Nephron (organoid): ENCODE results near the gene LCE3A.
"Not testable (repeated sequence)": the region's sequence is repeated elsewhere in the genome, so short reads cannot be mapped to it uniquely, and the experiment has no call there.

Experiments
- H3K27ac Mint-ChIP-seq, 3 experiments: 2 replicates each; pipeline ENCODE4 v1.8.0; 2020; ENCODE audit warnings: mixed read lengths in 3 of 3, mild to moderate bottlenecking in 2 of 3, moderate library complexity in 1 of 3
- H3K27me3 Mint-ChIP-seq: 2 replicates; pipeline ENCODE4 v1.8.0; 2021; ENCODE audit warnings: low read depth, mild to moderate bottlenecking, moderate library complexity, mixed read lengths
- H3K36me3 Mint-ChIP-seq: 2 replicates; pipeline ENCODE4 v1.8.0; 2020; ENCODE audit warnings: low read depth, mixed read lengths
- H3K4me1 Mint-ChIP-seq: 2 replicates; pipeline ENCODE4 v1.8.0; 2020; ENCODE audit warnings: mixed read lengths
- H3K4me3 Mint-ChIP-seq, 3 experiments: 2 replicates each; pipeline ENCODE4 v1.8.0; 2020; ENCODE audit warnings: mild to moderate bottlenecking in 3 of 3, mixed read lengths in 3 of 3, moderate library complexity in 2 of 3
- H3K9me3 Mint-ChIP-seq: 2 replicates; pipeline ENCODE4 v1.8.0; 2020; ENCODE audit warnings: mixed read lengths
- TF ChIP-seq, protein P1 (sequence below), 3 experiments: fragments of 200-600 bp; sonication (generic); IDR thresholded peaks; one replicate each; pipeline ENCODE4 v1.5.0; 2021; ENCODE audit warnings: antibody characterized with exemption in 3 of 3; ENCODE audit not compliant: unreplicated experiment in 3 of 3

The LCE3A gene, protein sequence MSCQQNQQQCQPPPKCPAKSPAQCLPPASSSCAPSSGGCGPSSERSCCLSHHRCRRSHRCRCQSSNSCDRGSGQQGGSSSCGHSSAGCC

DNA sequence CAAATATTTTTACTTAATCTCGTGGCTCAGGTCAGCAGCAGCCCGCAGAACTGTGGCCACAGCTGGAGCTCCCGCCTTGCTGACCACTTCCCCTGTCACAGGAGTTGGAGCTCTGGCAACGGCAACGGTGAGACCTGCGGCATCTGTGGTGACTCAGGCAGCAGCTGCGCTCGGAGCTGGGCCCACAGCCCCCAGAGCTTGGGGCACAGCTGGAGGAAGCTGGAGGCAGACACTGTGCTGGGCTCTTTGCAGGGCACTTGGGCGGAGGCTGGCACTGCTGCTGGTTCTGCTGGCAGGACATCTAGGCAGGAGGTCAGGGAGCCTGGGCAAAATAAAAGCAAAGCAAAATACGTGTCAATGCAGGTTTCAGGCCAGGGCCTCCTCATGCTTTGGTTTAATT is at the start of gene LCE3A:
Gene LCE3A (minus strand): TSS at position 301 of the 400 bp plus-strand sequence. CDS start 0 bp downstream, at position 301.
- no peaks in the 10 kb centered on the region for H3K27me3 Mint-ChIP-seq
- H3K27ac Mint-ChIP-seq: no peak within 1 kb of the TSS
- no peak within 1 kb of the TSS for H3K4me3 Mint-ChIP-seq
- peaks cover 58% of the 10 kb centered on the region for H3K9me3 Mint-ChIP-seq
- H3K4me1 Mint-ChIP-seq: no peaks in the 10 kb centered on the region
- H3K36me3 Mint-ChIP-seq: no peaks in the 10 kb centered on the region
- TF ChIP-seq, protein P1, sequence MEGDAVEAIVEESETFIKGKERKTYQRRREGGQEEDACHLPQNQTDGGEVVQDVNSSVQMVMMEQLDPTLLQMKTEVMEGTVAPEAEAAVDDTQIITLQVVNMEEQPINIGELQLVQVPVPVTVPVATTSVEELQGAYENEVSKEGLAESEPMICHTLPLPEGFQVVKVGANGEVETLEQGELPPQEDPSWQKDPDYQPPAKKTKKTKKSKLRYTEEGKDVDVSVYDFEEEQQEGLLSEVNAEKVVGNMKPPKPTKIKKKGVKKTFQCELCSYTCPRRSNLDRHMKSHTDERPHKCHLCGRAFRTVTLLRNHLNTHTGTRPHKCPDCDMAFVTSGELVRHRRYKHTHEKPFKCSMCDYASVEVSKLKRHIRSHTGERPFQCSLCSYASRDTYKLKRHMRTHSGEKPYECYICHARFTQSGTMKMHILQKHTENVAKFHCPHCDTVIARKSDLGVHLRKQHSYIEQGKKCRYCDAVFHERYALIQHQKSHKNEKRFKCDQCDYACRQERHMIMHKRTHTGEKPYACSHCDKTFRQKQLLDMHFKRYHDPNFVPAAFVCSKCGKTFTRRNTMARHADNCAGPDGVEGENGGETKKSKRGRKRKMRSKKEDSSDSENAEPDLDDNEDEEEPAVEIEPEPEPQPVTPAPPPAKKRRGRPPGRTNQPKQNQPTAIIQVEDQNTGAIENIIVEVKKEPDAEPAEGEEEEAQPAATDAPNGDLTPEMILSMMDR (IDR thresholded peaks at IDR 0.05; ENCODE audit: unreplicated experiment in 3 of 3): no peak

DNA sequence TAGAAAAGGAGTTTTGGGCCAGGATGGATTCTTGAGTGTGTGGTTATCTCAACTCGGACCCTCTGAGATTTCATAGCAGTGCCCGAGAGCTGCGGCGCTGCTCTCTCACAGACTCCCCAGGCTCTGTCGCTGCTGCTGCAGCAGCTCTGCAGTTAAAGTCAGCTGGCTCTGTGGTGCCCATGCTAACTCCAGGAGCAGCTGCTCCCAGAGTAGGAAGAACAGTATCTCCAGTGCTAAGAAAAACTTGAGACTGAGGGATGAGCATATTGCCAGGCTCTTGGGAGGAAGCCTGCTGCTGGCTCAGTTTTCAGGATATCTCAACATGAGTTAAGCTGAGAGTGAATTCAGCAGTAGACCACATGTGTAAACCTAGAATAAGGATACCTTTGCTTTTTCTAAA is 44.7 kb upstream of the LCE3A start:
- H3K36me3 Mint-ChIP-seq: no peaks in the 10 kb centered on the region
- no peak overlapping the region for H3K4me3 Mint-ChIP-seq
- no peaks in the 10 kb centered on the region for H3K4me1 Mint-ChIP-seq
- no peak overlapping the region for H3K27ac Mint-ChIP-seq
- TF ChIP-seq, protein P1 (IDR thresholded peaks at IDR 0.05; ENCODE audit: unreplicated experiment in 3 of 3): no peak
- H3K9me3 Mint-ChIP-seq: peaks cover 34% of the 10 kb centered on the region
- no peaks in the 10 kb centered on the region for H3K27me3 Mint-ChIP-seq

DNA sequence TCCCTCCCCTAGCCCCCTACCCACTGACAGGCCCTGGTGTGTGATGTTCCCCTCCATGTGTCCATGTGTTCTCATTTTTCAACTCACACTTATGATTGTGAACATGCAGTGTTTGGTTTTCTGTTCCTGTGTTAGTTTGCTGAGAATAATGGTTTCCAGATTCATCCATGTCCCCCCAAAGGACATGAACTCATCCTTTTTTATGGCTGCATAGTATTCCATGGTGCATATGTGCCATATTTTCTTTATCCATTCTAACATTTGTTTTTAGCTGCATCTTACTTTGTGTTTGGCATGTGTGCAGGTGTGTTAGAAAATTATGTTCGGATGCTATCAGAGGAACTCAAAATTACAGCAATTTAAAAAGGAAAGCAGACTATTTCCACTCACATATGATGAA is 43.3 kb upstream of the LCE3A start:
- H3K27ac Mint-ChIP-seq, H3K4me1 Mint-ChIP-seq, H3K36me3 Mint-ChIP-seq, H3K4me3 Mint-ChIP-seq, H3K27me3 Mint-ChIP-seq: not testable (repeated sequence)
- H3K9me3 Mint-ChIP-seq: peaks cover 34% of the 10 kb centered on the region

- no peaks in the 10 kb centered on the region for H3K27me3 Mint-ChIP-seq
- H3K4me1 Mint-ChIP-seq: no peaks in the 10 kb centered on the region
- H3K27ac Mint-ChIP-seq: no peak within 1 kb of the TSS
- TF ChIP-seq, protein P1 (IDR thresholded peaks at IDR 0.05; ENCODE audit: unreplicated experiment in 3 of 3): no peak
- H3K36me3 Mint-ChIP-seq: no peaks in the 10 kb centered on the region
- H3K4me3 Mint-ChIP-seq: no peak within 1 kb of the TSS
- H3K9me3 Mint-ChIP-seq: peaks cover 30% of the 10 kb centered on the region
These were observed 40.2 kb upstream of the LCE3A start, which contains the start of gene LCE2D for GRCh38 chr1:152663098-152663497. Gene LCE2D (plus strand): TSS chr1:152663380. CDS start chr1:152664106, 726 bp downstream.

DNA sequence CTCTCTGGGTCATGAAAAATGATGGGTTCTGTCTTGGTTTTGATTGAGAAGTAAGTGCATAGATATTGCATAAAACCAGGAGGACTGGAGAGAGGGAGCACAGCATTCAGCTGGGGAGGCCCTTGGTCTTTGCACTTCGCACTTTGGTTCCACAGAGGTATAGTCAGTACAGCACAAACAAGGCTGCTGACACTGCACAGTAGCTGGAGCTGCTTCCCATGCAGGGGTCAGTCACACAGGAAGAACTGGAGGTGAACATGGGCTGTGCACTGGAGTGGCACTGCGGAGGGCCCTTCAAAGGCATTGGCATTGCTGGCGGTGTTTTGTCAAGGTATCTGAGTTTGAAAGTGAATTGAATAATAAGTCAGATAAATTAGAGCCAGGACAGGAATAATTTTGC is 35.7 kb upstream of the LCE3A start:
- Mint-ChIP-seq H3K4me3 (no peak overlapping the region), H3K9me3 (peaks cover 25% of the 10 kb centered on the region), H3K27ac (no peak overlapping the region), H3K27me3 (no peaks in the 10 kb centered on the region), H3K4me1 (no peaks in the 10 kb centered on the region), H3K36me3 (no peaks in the 10 kb centered on the region)
- TF ChIP-seq, protein P1 (IDR thresholded peaks at IDR 0.05; ENCODE audit: unreplicated experiment in 3 of 3): no peak

GRCh38 chr1:152657677-152658076 is 34.8 kb upstream of the LCE3A start:
- H3K27me3 Mint-ChIP-seq: no peaks in the 10 kb centered on the region
- TF ChIP-seq, protein P1 (IDR thresholded peaks at IDR 0.05; ENCODE audit: unreplicated experiment in 3 of 3): no peak
- peaks cover 26% of the 10 kb centered on the region for H3K9me3 Mint-ChIP-seq
- no peaks in the 10 kb centered on the region for H3K36me3 Mint-ChIP-seq
- no peak overlapping the region for H3K4me3 Mint-ChIP-seq
- no peaks in the 10 kb centered on the region for H3K4me1 Mint-ChIP-seq
- no peak overlapping the region for H3K27ac Mint-ChIP-seq
